CD4-positive, alpha-beta T cell treated with Interferon alpha-2 for 1 hour (primary cell): ENCODE data around the gene ELMO3.
A peak's percentile ranks its signal among the peaks of the same experiment; 100 is the strongest.

Experiments used
- DNase-seq, 2 donors: peaks; one replicate each; pipeline ENCODE4 v3.0.0-alpha.2; 2020 to 2022

ELMO3 gene

GRCh38 chr16:67183284-67183626, 15.7 kb upstream of the ELMO3 start:
- no peak for DNase-seq

- peak; percentile 97 to 98 for DNase-seq
Measured at GRCh38 chr16:67183627-67184452, 15.1 kb upstream of the ELMO3 start, which contains the start of gene MATCAP1. Gene MATCAP1 (minus strand): TSS chr16:67183963. CDS start chr16:67180610, 3,353 bp downstream.

GRCh38 chr16:67184453-67184994, 14.4 kb upstream of the ELMO3 start:
- no peak for DNase-seq

- DNase-seq: peak; percentile 83 to 87
Measured at GRCh38 chr16:67184995-67185650, 13.8 kb upstream of the ELMO3 start.

GRCh38 chr16:67185651-67186134, 13.2 kb upstream of the ELMO3 start:
- no peak for DNase-seq

GRCh38 chr16:67186550-67186950, 12.4 kb upstream of the ELMO3 start:
- no peak for DNase-seq

GRCh38 chr16:67187175-67187890, 11.6 kb upstream of the ELMO3 start:
- no peak for DNase-seq

- no peak for DNase-seq
Measured at GRCh38 chr16:67188323-67188722, 10.6 kb upstream of the ELMO3 start.

- DNase-seq: no peak
Measured at GRCh38 chr16:67188798-67189197, 10.1 kb upstream of the ELMO3 start.

- DNase-seq: no peak
Measured at GRCh38 chr16:67190041-67190440, 8.9 kb upstream of the ELMO3 start, which contains the start of gene EXOC3L1. Gene EXOC3L1 (minus strand): TSS chr16:67190136. CDS start chr16:67189676, 460 bp downstream.

GRCh38 chr16:67190448-67191399, 8.2 kb upstream of the ELMO3 start:
- no peak for DNase-seq

- DNase-seq: no peak
Measured at GRCh38 chr16:67191411-67191994, 7.4 kb upstream of the ELMO3 start.

- DNase-seq: peak; percentile 85 to 90
Measured at GRCh38 chr16:67191995-67192681, 6.8 kb upstream of the ELMO3 start, which contains the start of gene E2F4. Gene E2F4 (plus strand): TSS chr16:67192155. CDS start chr16:67192228, 73 bp downstream.

- no peak for DNase-seq
Measured at GRCh38 chr16:67192781-67193361, 6.1 kb upstream of the ELMO3 start.

GRCh38 chr16:67193536-67193935, 5.4 kb upstream of the ELMO3 start:
- DNase-seq: no peak

- DNase-seq: no peak
Measured at GRCh38 chr16:67194260-67194659, 4.7 kb upstream of the ELMO3 start.

GRCh38 chr16:67195676-67196075, 3.3 kb upstream of the ELMO3 start:
- no peak for DNase-seq

GRCh38 chr16:67196881-67197280, 2.0 kb upstream of the ELMO3 start:
- DNase-seq: no peak

GRCh38 chr16:67197704-67198103, 1.2 kb upstream of the ELMO3 start:
- DNase-seq: no peak

GRCh38 chr16:67198238-67198734, 645 bp upstream of the ELMO3 start:
- DNase-seq: peak; percentile 18 to 28
